Activated CD8-positive, alpha-beta memory T cell treated with anti-CD3 and anti-CD28 coated beads for 1 hour (primary cell): ENCODE measurements around the gene CYP2E1.
"Not testable (repeated sequence)": the region's sequence is repeated elsewhere in the genome, so short reads cannot be mapped to it uniquely, and the experiment has no call there.

ENCODE experiments used
- DNase-seq, 2 donors: peaks; one replicate each; pipeline ENCODE4 v3.0.0-alpha.2; 2020; ENCODE audit warnings: low read depth in 1 of 2; ENCODE audit errors: extremely low read depth in 1 of 2

CYP2E1 gene

DNA sequence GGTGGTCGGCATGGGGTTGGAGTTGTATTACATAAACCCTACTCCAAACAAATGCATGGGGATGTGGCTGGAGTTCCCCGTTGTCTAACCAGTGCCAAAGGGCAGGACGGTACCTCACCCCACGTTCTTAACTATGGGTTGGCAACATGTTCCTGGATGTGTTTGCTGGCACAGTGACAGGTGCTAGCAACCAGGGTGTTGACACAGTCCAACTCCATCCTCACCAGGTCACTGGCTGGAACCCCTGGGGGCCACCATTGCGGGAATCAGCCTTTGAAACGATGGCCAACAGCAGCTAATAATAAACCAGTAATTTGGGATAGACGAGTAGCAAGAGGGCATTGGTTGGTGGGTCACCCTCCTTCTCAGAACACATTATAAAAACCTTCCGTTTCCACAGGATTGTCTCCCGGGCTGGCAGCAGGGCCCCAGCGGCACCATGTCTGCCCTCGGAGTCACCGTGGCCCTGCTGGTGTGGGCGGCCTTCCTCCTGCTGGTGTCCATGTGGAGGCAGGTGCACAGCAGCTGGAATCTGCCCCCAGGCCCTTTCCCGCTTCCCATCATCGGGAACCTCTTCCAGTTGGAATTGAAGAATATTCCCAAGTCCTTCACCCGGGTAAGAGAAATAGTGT lies at the start of gene CYP2E1:
Gene CYP2E1 (plus strand): TSS at position 407 of the 632 bp plus-strand sequence. CDS start 33 bp downstream, at position 440.
- DNase-seq, result no peak

- no peak for DNase-seq
These were observed 46.0 kb upstream of the CYP2E1 start for GRCh38 chr10:133481086-133481643.

- no peak for DNase-seq
These were observed 45.5 kb upstream of the CYP2E1 start for GRCh38 chr10:133481657-133482056.

- no peak for DNase-seq
These were observed 42.3 kb upstream of the CYP2E1 start for GRCh38 chr10:133484818-133485217.

DNA sequence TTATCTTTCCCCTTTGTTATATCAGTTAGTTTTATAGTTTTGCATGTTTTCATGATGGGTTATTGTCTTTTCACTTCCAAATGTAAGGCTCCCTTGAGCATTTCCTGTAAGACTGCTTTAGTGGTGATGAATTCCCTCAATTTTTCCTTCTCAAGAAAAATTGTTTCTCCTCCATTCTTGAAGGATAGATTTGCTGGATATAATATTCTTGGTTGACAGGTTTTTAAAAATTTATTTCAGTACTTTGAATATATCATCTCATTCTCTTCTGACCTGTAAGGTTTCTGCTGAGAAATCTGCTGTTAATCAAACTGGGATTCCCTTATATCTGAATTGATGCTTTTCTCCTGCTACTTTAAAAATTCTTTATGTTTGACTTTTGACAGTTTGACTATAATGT lies 40.1 kb upstream of the CYP2E1 start:
- no peak for DNase-seq

- DNase-seq, result no peak
These were observed 38.8 kb upstream of the CYP2E1 start for GRCh38 chr10:133488354-133488753.

DNA sequence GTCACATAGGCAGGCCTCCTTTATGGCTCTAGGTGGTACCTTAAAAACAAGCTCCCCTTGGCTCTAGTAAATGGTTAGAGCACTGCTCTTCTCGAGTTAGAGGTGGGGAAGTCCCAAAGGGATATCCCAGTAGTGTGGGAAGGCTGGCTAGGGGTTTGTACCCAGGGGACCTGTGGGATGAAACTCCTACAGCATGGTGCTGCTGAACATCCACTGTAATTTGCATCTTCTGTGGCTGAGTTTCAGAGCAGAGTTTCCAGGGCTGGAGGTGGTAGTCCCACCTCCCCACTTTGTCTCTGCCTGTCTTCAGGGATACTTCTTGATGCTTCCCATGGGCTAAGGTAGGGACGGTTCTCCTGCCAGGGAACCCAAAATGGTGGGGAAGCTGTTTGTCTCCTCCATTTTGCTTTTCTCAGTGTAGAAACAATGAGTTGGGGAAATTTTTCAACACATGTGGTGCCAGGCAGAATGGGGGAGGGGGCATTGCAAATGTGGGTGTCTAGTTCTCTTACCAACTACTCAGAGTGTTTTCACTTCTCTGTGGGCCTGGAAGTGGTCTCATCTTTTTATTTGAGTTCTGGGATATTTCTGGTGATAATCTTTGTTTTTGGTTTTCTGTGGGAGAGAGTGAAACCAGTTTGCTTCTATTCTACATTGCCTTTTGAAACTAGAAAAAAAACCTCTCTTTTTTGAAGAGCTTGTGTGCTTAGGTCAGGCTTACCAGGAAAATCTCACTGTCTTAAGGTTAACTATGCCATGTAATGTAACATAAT lies 37.2 kb upstream of the CYP2E1 start:
- no peak for DNase-seq

DNA sequence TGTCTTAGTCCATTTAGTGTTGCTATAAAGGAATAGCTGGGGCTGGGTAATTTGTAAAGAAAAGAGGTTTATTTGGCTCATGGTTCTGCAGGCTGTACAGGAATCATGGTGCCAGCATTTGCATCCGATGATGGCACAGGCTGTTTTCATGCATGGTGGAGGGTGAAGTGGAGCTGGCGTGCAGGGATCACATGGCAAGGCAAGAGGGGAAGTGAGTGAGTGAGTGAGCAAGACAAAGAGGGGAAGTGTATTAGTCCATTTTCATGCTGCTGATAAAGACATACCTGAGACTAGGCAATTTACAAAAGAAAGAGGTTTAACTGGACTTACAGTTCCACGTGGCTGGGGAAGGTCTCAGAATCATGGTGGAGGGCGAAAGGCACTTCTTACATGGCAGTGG lies 33.6 kb upstream of the CYP2E1 start:
- not testable (repeated sequence) for DNase-seq

- DNase-seq, result not testable (repeated sequence)
These were observed 29.8 kb upstream of the CYP2E1 start for GRCh38 chr10:133497363-133497762.

GRCh38 chr10:133499176-133499575 lies 28.0 kb upstream of the CYP2E1 start:
- not testable (repeated sequence) for DNase-seq

DNA sequence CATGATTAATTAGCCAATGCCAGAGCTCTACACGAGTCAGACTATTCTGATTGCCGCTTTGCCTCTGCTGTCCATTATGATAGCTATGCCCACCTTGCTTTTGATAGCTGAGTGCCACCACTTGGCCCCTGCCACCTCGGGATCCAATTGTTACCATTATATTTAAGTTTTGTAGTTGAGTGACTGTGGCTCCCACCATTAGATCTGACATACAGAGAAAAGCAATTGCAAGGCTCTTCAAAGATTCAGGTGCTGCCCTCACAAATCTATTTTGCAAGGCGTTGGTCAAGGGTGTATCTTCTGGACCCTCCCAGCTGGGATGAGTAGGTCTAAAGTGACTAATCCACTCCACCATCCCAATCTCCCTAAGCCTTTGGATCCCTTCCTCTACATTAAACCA lies 26.3 kb upstream of the CYP2E1 start:
- not testable (repeated sequence) for DNase-seq

- no peak for DNase-seq
These were observed 17.5 kb upstream of the CYP2E1 start for GRCh38 chr10:133509700-133510099.

DNA sequence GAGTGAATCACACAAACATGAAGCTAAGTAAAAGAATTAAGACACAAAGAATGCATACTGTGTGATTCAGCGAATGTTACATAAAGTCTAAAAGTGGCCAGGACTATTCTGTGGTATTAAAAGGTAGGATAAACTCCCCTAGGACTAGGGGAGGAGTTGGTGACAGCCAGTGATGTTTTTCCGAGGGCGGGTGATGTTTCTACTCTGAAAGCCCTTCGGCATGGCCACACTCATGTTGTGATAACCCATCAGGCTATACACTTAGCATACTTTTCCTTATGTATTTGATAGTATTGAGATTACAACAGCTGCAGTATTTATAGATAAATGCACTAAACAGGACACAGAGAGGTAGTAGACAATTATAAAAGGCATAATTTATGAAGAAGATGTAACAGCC lies 15.8 kb upstream of the CYP2E1 start:
- DNase-seq, result no peak

GRCh38 chr10:133511907-133512528 lies 15.1 kb upstream of the CYP2E1 start:
- DNase-seq, result no peak

GRCh38 chr10:133515471-133515870 lies 11.7 kb upstream of the CYP2E1 start:
- DNase-seq, result no peak

- DNase-seq, result no peak
These were observed 11.1 kb upstream of the CYP2E1 start for GRCh38 chr10:133516057-133516456.

DNA sequence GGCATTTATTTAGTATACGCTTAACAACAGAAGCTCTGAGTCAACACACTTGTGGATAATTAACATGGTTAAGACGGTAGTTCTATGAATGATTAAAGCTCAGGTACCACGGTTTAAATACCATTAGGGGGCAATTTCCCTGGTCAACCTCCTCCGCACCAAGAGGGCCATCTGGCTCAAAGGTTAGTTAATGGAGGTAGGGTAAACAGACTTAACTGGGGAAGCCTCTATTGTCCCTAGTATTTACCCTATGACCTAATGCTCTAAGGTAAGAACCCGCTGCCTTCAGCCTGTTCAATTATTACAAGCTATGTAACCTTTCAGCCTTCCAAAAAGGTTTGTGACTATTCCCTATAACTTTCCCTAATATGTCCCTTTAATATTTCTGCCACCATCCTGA lies 8.6 kb upstream of the CYP2E1 start:
- DNase-seq, result not testable (repeated sequence)

GRCh38 chr10:133520193-133520738 lies 6.9 kb upstream of the CYP2E1 start:
- DNase-seq, result peak; percentile 59 to 92

GRCh38 chr10:133523631-133524203 lies 3.4 kb upstream of the CYP2E1 start:
- no peak for DNase-seq

GRCh38 chr10:133525444-133525843 lies 1.7 kb upstream of the CYP2E1 start:
- no peak for DNase-seq

DNA sequence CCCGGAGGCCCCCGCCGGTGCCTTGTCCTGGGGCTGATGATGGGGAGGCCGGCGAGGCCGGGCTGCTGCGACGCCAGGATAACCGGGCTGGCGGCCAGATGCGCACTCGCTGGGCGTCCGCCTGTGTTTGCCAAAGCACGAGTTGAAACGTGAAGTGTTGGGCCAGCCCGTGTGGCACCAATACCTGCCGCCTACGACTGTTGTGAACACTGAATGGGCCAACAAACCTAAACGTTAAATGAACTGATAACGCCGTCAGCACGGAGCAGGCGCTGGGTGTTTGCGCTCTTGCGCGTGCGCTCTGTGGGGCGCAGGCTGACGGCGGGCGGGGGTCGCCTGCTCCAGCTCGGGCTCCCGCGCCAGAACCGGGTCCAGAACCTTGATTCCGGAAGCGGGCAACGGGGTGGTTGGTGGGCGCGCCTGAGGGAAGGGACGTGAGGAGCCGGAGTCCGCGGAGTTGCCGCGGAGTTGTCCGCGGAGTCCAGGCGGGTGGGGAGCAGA lies 658 bp downstream of the CYP2E1 start:
- no peak for DNase-seq
